ENCODE results near the gene KIAA0513.

DNA sequence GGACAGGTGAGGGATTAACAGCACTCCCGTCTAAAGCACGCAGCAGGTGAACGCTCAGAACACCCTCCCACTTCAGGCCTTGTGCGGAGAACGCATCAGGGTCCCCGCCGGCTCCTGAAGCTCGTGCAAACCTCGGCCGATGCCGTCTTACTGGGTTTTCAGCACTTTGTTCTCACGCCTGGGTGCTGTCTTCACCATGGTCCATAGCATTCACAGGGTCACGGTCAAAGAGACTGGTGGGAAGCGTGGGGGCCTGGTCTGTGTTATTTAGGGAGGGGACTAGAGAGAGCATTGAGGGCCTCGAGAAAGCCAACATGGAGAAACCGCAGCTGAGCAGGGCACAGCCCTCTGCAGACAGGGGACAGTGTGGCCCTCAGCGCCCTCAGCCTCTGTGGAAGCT, 58.1 kb downstream of the KIAA0513 start:
- TF ChIP-seq, protein P1, sequence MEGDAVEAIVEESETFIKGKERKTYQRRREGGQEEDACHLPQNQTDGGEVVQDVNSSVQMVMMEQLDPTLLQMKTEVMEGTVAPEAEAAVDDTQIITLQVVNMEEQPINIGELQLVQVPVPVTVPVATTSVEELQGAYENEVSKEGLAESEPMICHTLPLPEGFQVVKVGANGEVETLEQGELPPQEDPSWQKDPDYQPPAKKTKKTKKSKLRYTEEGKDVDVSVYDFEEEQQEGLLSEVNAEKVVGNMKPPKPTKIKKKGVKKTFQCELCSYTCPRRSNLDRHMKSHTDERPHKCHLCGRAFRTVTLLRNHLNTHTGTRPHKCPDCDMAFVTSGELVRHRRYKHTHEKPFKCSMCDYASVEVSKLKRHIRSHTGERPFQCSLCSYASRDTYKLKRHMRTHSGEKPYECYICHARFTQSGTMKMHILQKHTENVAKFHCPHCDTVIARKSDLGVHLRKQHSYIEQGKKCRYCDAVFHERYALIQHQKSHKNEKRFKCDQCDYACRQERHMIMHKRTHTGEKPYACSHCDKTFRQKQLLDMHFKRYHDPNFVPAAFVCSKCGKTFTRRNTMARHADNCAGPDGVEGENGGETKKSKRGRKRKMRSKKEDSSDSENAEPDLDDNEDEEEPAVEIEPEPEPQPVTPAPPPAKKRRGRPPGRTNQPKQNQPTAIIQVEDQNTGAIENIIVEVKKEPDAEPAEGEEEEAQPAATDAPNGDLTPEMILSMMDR (IDR thresholded peaks at IDR 0.05) = no peak
- TF ChIP-seq POLR2A (IDR thresholded peaks at IDR 0.05) = no peak

Measured in heart left ventricle (tissue), 13 donors.